Endothelial cell of umbilical vein (primary cell): ENCODE results near the gene GRID2. TPM values are rescaled to one million over a fixed set of nuclear protein-coding genes. Genes with fewer than 3 reads are reported as not detected.

Experiments
- BruUV-seq: library from RNA; stranded (reverse); fragments of 400-500 nt; replicated peaks from 2 replicates; lab custom pipeline; 2021; lab: Mats Ljungman, UMichigan
- CTCF ChIA-PET: fragments of 300-600, 350-600 bp; sonication (Branson Sonifier 250); formaldehyde crosslinking; loops from one replicate; lab custom pipeline; 2021; ENCODE audit warnings: antibody characterized with exemption, inconsistent platforms; lab: Charles Lee
- POLR2A ChIA-PET: fragments of 300-600, 350-600 bp; sonication (Branson Sonifier 250); formaldehyde crosslinking; loops from one replicate; lab custom pipeline; 2021; ENCODE audit warnings: antibody characterized with exemption, inconsistent platforms; lab: Charles Lee
- DNase-seq: peaks from one replicate; pipeline ENCODE4 v3.0.0-alpha.2; 2011; ENCODE audit warnings: low read depth, low spot score
- FAIRE-seq: peaks from 2 replicates; lab custom pipeline; 2011; peaks lifted over from hg19 to GRCh38; lab: Jason Lieb, UNC
- H2AFZ ChIP-seq: 2 replicates; pipeline ENCODE4 v1.6.0; 2012; ENCODE audit warnings: low read depth, low read length, control low read depth, inconsistent platforms
- H3K27ac ChIP-seq: 2 replicates; pipeline ENCODE4 v1.5.1; 2011; ENCODE audit warnings: low read depth, mild to moderate bottlenecking, control low read depth, low read length, moderate library complexity; ENCODE audit not compliant: insufficient read depth
- H3K27me3 ChIP-seq, 2 experiments: 2 replicates each; pipeline versions ENCODE4 v1.6.0 to v1.6.1; 2011; ENCODE audit warnings: low read length in 2 of 2, mixed read lengths in 1 of 2; ENCODE audit not compliant: control insufficient read depth in 2 of 2, insufficient read depth in 2 of 2
- H3K36me3 ChIP-seq, 2 experiments: 2 replicates in 1 of 2; 3 replicates in 1 of 2; pipeline ENCODE4 v1.5.1; 2011; ENCODE audit warnings: low read length in 2 of 2, mild to moderate bottlenecking in 1 of 2, moderate library complexity in 1 of 2; ENCODE audit not compliant: control insufficient read depth in 2 of 2, insufficient read depth in 2 of 2; ENCODE audit errors: extremely low read depth in 1 of 2
- H3K4me1 ChIP-seq: 3 replicates; pipeline ENCODE4 v1.5.1; 2011; ENCODE audit warnings: mild to moderate bottlenecking, low read length; ENCODE audit not compliant: control insufficient read depth, insufficient read depth; ENCODE audit errors: extremely low read depth
- H3K4me2 ChIP-seq: 2 replicates; pipeline ENCODE4 v1.6.1; 2011; ENCODE audit warnings: low read length, control low read depth, mixed read lengths; ENCODE audit not compliant: insufficient read depth
- H3K4me3 ChIP-seq, 3 experiments: fragments of 200-600 bp in 1 of 3; sonication (generic), shearing (Covaris generic) in 1 of 3; replicated peaks in 1 of 3; 2 replicates each; pipeline ENCODE4 v1.5.1; 2011 to 2016; ENCODE audit warnings: control low read depth in 3 of 3, low read length in 3 of 3, mild to moderate bottlenecking in 2 of 3, inconsistent platforms in 1 of 3, low read depth in 1 of 3, moderate library complexity in 1 of 3; ENCODE audit not compliant: insufficient read depth in 1 of 3
- H3K79me2 ChIP-seq: 2 replicates; pipeline ENCODE4 v1.6.0; 2012; ENCODE audit warnings: low read length, inconsistent platforms; ENCODE audit not compliant: control insufficient read depth, insufficient read depth
- H3K9ac ChIP-seq: replicated peaks from 2 replicates; pipeline ENCODE3; 2011; ENCODE audit warnings: low read length, control low read depth; ENCODE audit not compliant: insufficient read depth; ENCODE audit errors: extremely low read depth
- H3K9me1 ChIP-seq: replicated peaks from 3 replicates; pipeline ENCODE4 v1.6.0; 2011; ENCODE audit warnings: mild to moderate bottlenecking, low read length; ENCODE audit not compliant: control insufficient read depth, insufficient read depth; ENCODE audit errors: extremely low read depth
- H3K9me3 ChIP-seq: replicated peaks from 2 replicates; pipeline ENCODE4 v1.5.1; 2012; ENCODE audit warnings: low read length, inconsistent platforms; ENCODE audit not compliant: control insufficient read depth, insufficient read depth
- H4K20me1 ChIP-seq: replicated peaks from 2 replicates; pipeline ENCODE3; 2011; ENCODE audit warnings: mild to moderate bottlenecking, low read length; ENCODE audit not compliant: control insufficient read depth, insufficient read depth; ENCODE audit errors: extremely low read depth
- CTCF ChIP-seq, 2 donors: IDR thresholded peaks; 1 replicate in 1 of 2; 2 replicates in 1 of 2; pipeline ENCODE4 v1.5.1; 2011; ENCODE audit warnings: low read length in 2 of 2, mild to moderate bottlenecking in 2 of 2, moderate library complexity in 2 of 2, control low read depth in 1 of 2, inconsistent platforms in 1 of 2, low read depth in 1 of 2; ENCODE audit not compliant: insufficient read depth in 1 of 2; ENCODE audit errors: extremely low read depth in 1 of 2
- EZH2 ChIP-seq: IDR thresholded peaks from 2 replicates; pipeline ENCODE4 v1.6.1; 2012; ENCODE audit warnings: borderline replicate concordance, low read depth, mild to moderate bottlenecking, moderate library complexity, low read length, inconsistent platforms; ENCODE audit not compliant: severe bottlenecking
- FOS ChIP-seq: IDR thresholded peaks from 2 replicates; pipeline ENCODE4 v1.6.1; 2011; ENCODE audit warnings: mild to moderate bottlenecking, low read length, moderate library complexity, borderline replicate concordance; ENCODE audit not compliant: insufficient read depth
- GATA2 ChIP-seq: IDR thresholded peaks from 2 replicates; pipeline ENCODE4 v1.7.0; 2011; ENCODE audit warnings: low read depth, mild to moderate bottlenecking, moderate library complexity, mixed read lengths, low read length; ENCODE audit not compliant: insufficient read length, insufficient read depth
- JUN ChIP-seq: IDR thresholded peaks from 2 replicates; pipeline ENCODE4 v1.6.1; 2011; ENCODE audit warnings: borderline replicate concordance, low read depth; ENCODE audit not compliant: insufficient read length, insufficient read depth
- MAX ChIP-seq: IDR thresholded peaks from 2 replicates; pipeline ENCODE4 v1.6.1; 2011; ENCODE audit not compliant: insufficient read depth, insufficient read length
- MYC ChIP-seq: IDR thresholded peaks from one replicate; pipeline ENCODE4 v1.6.1; 2011; ENCODE audit warnings: mild to moderate bottlenecking, low read depth, low read length
- POLR2A ChIP-seq: IDR thresholded peaks from 2 replicates; pipeline ENCODE4 v1.6.1; 2012; ENCODE audit warnings: low read depth, mild to moderate bottlenecking, control low read depth, low read length
- POLR2AphosphoS5 ChIP-seq: IDR thresholded peaks from 2 replicates; pipeline ENCODE4 v1.6.1; 2012; ENCODE audit warnings: low read depth, mild to moderate bottlenecking, control low read depth, low read length, moderate library complexity; ENCODE audit not compliant: insufficient read depth
- dilution Hi-C: fragments of 300-500 bp; cut with MboI; formaldehyde crosslinking; loops from one replicate; pipeline ENCODE4 v1.15.0; 2019; ENCODE audit warnings: low sequenced_read_pairs; ENCODE audit not compliant: extremely low pct_ligation_motif_present
- intact Hi-C: fragments of 100-400 bp; cut with micrococcal nuclease; formaldehyde crosslinking; loops from one replicate; pipeline ENCODE4 v1.10.0; 2022
- polyA plus RNA-seq, 4 experiments: library from polyadenylated mRNA; depleted of rRNA in 3 of 4; stranded (reverse) in 3 of 4; unstranded in 1 of 4; fragments of >200 nt; gene quantifications; 2 replicates each; pipeline versions ENCODE4 v1.2.1 to v1.2.3, GENCODE V29; 2011 to 2012; ENCODE audit warnings: missing spikeins in 1 of 4
- total RNA-seq: library from RNA; stranded (reverse); gene quantifications from 2 replicates; pipeline ENCODE4 v1.2.3, GENCODE V29; 2021

The GRID2 gene
- total and polyA plus RNA-seq, 2 donors (not counting 3 experiments of a cell fraction or from before 2014, with no cell fraction given), result not detected

GRCh38 chr4:92368653-92369052, 64.9 kb downstream of the GRID2 start:
- TF ChIP-seq CTCF (IDR thresholded peaks at IDR 0.05; ENCODE audit: extremely low read depth in 1 of 2, insufficient read depth in 1 of 2, low read depth in 1 of 2, low read length in 2 of 2), result no peak
- no peak for TF ChIP-seq GATA2
- no peak for TF ChIP-seq FOS
- no peak for FAIRE-seq
- ChIA-PET POLR2A (no interaction called here), CTCF (no interaction called here)
- intact Hi-C loops, result no loop called here
- no peak overlapping the region for H3K9ac ChIP-seq
- no peak overlapping the region for H2AFZ ChIP-seq
- no peaks in the 10 kb centered on the region for H3K9me3 ChIP-seq
- no peaks in the 10 kb centered on the region for H3K36me3 ChIP-seq
- H3K27me3 ChIP-seq, result no peaks in the 10 kb centered on the region
- H3K4me3 ChIP-seq, result no peak overlapping the region
- no peak overlapping the region for H3K27ac ChIP-seq
- DNase-seq, result no peak
- dilution Hi-C loops, result no loop called here
- no peaks in the 10 kb centered on the region for H3K4me1 ChIP-seq
- no TSS peak for BruUV-seq
- no peaks in the 10 kb centered on the region for H3K9me1 ChIP-seq
- H3K4me2 ChIP-seq, result no peak overlapping the region
- no peaks in the 10 kb centered on the region for H4K20me1 ChIP-seq
- no peaks in the 10 kb centered on the region for H3K79me2 ChIP-seq

GRCh38 chr4:92381616-92382015, 77.8 kb downstream of the GRID2 start:
- H3K4me1 ChIP-seq, result no peaks in the 10 kb centered on the region
- H3K27me3 ChIP-seq, result no peaks in the 10 kb centered on the region
- H3K9ac ChIP-seq, result no peak overlapping the region
- DNase-seq, result no peak
- H3K9me3 ChIP-seq, result no peaks in the 10 kb centered on the region
- TF ChIP-seq JUN, result no peak
- TF ChIP-seq CTCF (IDR thresholded peaks at IDR 0.05; ENCODE audit: extremely low read depth in 1 of 2, insufficient read depth in 1 of 2, low read depth in 1 of 2, low read length in 2 of 2), result no peak
- no peak for TF ChIP-seq FOS
- no peak for TF ChIP-seq GATA2
- TF ChIP-seq POLR2A, result no peak
- TF ChIP-seq MYC, result no peak
- no peak for TF ChIP-seq MAX
- no peak for TF ChIP-seq POLR2AphosphoS5
- no peak for TF ChIP-seq EZH2
- dilution Hi-C loops, result no loop called here
- no peaks in the 10 kb centered on the region for H3K36me3 ChIP-seq
- no peak overlapping the region for H3K4me2 ChIP-seq
- no peak for FAIRE-seq
- ChIA-PET CTCF (no interaction called here), POLR2A (no interaction called here)
- intact Hi-C loops, result loop anchor here (10.0 kb wide), 1 partner anchor 1383 kb away; no protein-coding TSS in a partner anchor
- no TSS peak for BruUV-seq
- no peaks in the 10 kb centered on the region for H3K79me2 ChIP-seq
- no peak overlapping the region for H3K4me3 ChIP-seq
- no peak overlapping the region for H2AFZ ChIP-seq
- H3K9me1 ChIP-seq, result no peaks in the 10 kb centered on the region
- no peak overlapping the region for H3K27ac ChIP-seq
- H4K20me1 ChIP-seq, result no peaks in the 10 kb centered on the region
